OCI-M2 (cell line): ENCODE results near the gene GBP7.
"Not testable (repeated sequence)": the region's sequence is repeated elsewhere in the genome, so short reads cannot be mapped to it uniquely, and the experiment has no call there.

ENCODE experiments used
- DNase-seq: peaks from one replicate; lab custom pipeline; 2025; ENCODE audit not compliant: unreplicated experiment; lab: John Stamatoyannopoulos, UW

The GBP7 gene

DNA sequence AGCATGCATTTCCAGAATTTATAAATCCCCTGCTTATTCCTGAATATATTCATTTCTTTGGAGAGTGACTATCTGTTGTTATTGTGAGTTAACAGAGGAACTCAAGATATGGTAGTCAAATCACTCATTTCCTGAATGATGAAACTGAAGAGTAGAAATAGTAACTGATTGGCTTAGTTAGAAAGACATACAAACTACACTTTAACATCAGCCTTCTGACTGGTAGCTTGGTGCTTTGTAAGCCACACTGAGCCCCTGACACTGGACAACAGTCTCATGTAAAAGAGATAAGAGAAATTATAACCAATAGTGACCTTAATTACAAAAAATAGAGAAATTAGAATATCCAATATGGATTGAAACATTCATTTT, 4.8 kb downstream of the GBP7 start:
- DNase-seq: no peak

DNA sequence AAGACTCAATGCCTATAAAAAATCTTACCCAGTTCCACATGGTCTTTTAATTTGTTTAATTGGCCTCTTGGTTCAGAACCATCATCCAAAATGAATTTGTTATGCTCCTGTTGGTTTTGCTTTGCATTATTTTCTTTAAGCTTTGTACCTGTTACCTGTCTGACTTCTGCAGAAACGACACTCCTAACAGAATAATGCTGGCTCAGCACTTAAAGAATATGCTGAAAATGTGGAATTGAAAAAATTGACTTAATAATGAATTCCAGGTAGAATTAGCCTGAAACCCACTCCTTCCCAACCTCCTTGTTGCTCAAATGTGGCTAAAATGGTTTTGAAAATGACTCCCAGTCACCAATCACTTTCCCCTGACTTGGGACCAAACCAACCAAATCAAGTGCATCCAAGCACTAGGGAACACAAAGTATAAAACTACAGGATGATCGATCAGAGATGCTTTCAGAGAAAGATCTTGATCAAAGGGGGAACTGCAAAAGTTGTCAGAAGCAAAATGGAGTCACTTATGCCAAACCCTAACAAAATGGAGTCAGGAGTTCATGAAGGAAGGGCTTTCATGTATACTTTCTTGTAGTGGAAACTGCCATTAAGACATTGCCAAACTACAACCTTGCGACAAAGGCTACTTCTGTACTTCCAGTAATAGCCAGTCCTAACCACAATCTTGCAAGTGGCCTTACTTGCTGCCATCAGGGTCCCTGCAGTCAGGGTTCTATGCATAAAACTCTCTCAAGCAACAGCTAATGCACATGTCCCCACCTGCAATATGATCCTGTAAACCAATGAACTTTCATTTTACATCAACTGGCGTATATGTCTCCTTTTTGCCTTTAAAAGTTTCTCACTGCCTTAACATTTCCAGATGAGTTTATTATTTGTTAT, 5.4 kb downstream of the GBP7 start:
- DNase-seq: no peak

DNA sequence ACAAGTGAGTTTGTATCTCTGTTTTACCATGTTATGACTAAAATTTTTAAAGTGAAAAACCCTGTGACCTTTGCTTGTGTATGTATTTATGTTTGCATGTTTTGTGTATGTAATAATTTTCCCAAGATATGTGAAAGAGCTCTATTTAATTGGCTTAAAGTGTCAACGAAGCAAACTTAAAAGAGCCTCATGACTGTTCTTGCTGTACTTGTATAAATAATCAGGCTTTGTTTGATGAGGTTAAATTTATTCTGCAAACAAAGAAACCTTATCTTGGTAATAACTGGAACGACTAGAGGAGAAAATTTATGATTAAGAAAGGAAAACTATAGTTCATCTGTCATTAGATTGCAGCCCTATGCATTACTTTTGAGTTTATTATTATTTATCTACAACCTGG, 6.6 kb downstream of the GBP7 start:
- DNase-seq: no peak

DNA sequence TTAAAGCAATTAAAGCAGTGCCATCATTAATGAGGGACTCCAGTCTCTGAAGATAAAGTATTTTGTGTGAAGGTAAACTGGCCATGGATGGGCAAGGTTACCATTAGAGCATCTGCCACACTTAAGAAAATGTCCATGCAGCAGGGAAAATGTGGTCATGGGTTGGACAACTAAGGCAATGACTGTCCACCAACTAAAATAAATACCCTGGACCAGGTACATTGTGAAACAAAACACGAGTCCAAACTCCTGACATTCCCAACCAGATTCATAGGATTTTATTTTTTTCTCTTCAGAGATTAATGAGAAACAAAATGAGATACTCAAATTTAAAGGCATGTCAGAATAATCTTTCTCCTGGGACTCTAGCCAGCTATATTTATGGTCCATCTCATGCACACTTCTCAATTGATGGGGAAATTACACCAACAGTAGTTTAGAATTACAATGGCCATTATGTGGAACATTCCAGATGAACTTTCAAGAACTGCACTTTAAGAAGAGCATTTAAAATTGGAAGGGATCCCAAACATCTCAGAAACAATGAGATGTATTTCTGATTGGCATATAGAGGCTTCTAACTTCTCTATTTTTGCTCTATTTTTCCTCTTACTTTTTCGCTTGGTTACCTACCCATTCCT, 8.1 kb downstream of the GBP7 start:
- DNase-seq: no peak

DNA sequence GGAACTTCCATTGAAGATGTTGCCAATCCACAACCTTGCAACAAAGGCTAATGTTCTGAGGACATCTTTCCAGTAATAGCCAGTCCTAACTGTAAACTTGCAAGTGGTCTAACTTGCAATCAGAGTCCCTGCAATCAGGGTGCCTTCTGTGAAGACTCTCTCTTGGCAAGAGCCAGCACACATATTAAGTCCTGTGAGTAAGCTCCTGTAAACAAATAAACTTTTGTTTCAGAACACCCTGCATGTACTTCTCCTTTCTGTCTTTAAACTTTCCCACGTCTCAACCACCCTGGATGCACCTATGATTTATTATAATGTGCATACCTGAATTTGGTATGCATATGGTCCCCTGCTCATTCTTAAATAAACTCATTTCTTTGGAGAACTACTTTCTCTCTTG, 9.1 kb downstream of the GBP7 start:
- no peak for DNase-seq

DNA sequence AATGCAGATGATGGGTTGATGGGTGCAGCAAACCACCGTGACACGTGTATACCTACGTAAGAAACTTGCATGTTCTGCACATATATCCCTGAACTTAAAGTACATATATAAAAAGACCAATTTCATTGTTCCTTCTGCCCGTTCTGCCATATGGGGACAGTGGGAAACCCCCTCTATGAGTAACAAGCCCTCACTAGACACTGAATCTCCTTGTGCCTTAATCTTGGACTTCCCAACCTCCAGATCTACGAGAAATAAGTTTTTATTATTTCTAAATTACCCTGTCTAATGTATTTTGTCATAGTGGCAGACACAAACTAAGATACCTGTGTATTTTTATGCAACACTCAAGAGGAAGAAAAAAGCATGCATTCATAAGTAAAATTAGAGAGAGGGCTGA, 10.0 kb downstream of the GBP7 start:
- DNase-seq: no peak

DNA sequence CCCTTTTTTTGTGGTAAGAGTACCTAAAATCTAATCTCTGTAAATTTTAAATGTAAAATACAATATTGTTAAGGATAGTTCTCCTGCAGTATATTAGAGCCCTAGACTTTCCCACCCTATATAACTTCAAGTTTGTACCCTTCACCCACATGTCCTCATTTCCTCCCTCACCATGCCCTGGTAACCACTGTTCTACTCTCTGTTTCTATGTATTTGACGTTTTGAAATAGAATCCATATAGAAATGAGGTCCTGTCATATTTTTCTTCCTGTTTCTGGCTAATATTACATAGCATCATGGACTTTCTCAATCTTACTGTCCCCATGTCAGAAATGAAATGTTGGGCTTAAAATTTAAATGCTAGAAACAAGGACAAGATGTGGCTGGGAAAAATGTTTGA, 24.8 kb downstream of the GBP7 start:
- no peak for DNase-seq

DNA sequence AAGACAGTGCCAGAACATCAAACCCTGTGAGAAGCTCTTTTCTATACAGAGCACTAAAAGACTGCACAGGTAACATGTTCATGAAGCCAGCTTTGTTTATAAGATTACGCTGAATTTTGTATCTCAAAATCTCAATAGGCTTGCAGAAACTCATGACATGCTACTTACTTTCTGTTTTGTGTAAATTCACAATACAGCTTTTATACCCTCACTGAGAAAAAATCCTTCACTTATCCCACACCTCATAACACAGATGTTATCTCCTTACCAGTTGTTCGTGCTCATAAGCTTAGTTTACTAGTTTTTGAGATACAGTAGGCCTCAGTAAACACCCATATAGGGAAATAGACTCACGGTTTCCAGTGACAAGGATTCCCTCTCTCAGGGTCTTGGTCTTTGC, 25.8 kb downstream of the GBP7 start:
- no peak for DNase-seq

DNA sequence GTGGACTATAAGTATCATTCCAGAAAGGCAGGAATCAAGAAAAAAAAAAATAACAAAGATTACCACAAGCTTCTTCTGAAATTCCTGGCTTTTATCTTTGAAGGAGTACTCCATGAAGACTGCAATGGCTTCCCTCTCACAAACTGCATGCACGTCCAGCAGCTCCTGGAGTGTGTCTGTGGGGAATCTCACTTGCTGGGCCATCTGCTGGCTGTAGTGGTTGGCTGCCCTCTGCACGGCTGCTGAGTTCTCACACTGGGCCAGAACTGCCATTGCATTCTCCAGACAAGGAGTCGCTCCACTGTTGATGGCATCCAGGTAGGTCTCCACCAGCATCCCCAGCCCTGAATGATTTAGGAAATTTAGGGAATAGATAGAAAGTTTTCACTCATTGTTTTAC, 26.6 kb downstream of the GBP7 start:
- no peak for DNase-seq

DNA sequence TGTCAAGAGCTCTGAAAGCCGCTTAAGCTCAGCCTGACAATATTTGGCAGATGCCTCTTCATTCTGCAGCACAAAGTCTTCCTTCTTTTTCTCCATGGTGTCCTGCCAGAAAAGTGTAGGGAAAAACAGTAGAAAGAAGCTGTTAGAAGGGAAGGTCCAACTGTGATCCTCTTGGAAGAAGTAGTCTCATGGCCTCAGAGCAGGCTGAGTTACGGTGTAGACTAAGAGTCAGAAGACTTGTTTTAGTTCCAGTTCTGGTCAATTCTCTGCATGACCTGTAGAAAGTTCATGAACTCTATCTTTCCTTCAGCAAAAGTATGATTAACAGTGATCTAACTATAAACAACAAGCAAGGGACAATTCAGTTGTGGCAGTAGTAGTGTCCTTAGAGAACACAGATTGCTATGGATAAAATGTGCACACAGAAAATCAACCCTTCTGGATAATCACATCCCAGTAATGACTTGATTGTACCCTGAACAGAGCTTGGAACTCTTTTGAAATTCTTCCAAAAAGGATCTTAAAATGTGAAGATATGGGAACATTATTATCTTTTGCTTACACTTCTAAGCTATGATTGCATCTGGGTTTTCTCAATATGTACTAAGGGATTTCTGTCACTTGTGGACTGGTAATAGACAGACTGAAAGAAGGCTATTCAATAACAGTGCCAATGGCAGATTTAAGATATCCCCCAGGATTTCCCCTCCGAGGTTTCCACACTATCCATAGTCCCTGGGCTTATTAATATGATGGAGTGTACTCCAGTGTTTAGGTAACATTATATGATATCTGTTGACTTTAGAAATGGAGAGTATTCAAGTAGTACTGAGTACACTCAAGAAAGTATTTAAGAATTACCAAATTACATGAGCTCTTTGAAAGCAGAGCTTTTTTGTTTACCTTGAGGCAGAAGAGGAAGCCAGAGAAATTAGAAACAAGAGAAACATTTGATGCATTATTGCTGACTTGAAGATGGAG, 27.8 kb downstream of the GBP7 start:
- DNase-seq: no peak

DNA sequence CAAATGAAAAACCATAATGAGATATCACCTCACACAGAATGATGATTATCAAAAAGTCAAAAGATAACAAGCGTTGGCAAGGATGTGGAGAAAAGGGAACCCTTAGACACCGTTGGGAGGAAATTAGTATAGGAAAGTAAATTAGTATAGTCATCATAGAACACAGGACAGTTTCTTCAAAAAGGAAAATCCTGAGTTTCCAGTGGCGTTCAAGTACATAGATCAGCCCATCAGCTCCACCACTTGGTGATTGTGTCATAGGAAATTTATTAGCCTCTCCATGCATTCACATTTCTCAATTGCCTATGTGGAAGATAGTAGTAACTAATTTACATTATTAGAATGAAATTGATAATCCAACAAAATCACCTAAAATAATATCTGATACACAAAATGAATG, 29.1 kb downstream of the GBP7 start:
- no peak for DNase-seq

DNA sequence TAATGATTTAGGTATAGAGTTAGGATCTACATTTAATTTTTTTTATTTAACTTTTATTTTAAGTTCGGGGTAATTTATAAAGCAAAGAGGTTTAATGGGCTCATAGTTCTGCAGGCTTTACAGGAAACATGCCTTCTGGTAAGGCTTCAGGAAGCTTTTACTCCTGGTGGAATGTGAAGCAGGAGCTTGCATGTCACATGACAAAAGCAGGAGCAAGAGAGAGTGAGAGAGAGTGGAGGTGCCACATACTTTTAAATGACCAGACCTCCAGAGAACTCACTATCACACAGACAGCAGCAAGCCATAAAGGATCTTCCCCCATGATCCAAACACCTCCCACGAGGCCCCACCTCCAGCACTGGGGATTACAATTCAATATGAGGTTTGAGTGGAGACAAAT, 32.3 kb downstream of the GBP7 start:
- DNase-seq: no peak

DNA sequence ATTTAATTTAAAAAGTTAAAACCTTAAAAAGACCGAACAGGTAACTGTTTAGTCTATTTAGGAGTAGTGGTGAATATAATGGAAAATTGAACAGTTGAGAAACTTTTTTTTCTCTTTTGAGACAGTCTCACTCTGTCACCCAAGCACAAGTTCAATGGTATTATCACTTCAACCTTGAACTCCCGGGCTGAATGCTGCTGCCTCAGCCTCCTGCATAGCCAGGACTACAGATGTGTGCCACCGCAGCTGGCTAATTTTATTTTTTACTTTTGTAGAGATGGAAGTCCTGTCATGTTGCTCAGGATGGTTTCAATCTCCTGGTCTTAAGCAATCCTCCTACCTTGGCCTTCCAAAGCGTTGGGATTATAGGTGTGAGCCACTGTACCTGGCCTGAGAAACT, 33.6 kb downstream of the GBP7 start:
- no peak for DNase-seq

DNA sequence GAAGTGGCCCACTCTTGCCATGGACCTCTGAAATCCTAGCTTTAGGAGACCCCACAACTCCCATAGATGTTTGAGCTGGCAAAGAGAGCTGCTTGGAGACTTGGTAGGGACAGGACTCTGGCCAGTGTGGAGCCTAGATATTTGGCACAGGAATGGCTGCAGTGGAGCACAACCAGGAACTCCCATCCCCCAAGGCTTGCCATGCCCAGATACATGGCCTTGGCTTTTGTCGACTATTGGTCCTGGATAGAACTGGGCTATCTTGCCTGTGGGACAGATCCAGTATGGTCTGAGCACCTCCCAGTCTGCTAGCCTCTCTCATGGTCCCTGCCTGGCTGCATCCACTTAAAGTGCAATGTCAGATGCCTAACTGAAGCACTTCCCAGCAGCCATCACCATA, 42.1 kb downstream of the GBP7 start:
- no peak for DNase-seq

DNA sequence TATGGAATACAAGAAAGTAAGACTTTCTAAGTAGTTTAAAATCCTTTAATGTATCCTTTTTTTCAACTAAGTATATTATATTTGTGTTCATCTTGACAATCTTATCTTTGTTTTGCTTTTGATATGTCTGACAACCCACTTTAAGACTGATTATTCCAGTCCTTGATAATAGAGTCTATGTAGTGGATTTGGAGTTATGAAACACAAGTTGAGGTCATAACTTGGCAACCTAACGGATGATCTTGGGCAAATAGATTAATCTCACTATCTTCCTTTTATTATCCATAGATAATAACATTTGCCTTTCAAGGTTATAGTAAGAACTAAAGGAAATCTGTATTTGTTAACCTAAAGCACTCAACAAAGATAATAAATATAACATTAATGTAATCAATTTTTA, 45.1 kb downstream of the GBP7 start:
- DNase-seq: no peak

DNA sequence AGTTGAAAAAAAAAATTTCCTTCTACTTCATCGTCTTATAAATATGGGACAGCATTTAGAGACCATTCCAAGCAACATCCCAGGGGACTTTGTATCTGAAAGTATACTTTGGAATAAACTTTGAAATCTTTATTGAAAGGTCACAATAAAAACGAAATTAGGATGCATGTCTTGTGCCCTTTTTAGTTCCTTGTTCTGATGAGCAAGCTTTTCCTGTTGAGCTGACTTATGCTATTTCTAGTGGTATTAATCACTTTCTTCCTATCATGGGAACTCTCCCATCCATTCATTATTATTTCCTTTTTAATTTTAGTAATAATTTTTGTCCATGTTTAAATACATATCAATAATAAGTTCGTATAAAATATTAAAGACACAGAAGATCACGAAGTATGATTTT, 45.9 kb downstream of the GBP7 start:
- no peak for DNase-seq

DNA sequence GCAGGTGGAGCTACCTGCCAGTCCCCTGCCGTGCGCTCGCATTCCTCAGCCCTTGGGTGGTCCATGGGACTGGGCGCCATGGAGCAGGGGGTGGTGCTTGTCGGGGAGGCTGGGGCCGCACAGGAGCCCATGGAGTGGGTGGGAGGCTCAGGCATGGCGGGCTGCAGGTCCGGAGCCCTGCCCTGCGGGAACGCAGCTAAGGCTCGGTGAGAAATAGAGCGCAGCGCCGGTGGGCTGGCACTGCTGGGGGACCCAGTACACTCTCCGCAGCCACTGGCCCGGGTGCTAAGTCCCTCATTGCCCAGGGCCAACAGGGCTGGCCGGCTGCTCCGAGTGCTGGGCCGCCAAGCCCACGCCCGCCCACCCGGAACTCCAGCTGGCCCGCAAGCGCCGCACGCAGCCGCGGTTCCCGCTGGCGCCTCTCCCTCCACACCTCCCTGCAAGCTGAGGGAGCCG, 47.8 kb downstream of the GBP7 start:
- not testable (repeated sequence) for DNase-seq

DNA sequence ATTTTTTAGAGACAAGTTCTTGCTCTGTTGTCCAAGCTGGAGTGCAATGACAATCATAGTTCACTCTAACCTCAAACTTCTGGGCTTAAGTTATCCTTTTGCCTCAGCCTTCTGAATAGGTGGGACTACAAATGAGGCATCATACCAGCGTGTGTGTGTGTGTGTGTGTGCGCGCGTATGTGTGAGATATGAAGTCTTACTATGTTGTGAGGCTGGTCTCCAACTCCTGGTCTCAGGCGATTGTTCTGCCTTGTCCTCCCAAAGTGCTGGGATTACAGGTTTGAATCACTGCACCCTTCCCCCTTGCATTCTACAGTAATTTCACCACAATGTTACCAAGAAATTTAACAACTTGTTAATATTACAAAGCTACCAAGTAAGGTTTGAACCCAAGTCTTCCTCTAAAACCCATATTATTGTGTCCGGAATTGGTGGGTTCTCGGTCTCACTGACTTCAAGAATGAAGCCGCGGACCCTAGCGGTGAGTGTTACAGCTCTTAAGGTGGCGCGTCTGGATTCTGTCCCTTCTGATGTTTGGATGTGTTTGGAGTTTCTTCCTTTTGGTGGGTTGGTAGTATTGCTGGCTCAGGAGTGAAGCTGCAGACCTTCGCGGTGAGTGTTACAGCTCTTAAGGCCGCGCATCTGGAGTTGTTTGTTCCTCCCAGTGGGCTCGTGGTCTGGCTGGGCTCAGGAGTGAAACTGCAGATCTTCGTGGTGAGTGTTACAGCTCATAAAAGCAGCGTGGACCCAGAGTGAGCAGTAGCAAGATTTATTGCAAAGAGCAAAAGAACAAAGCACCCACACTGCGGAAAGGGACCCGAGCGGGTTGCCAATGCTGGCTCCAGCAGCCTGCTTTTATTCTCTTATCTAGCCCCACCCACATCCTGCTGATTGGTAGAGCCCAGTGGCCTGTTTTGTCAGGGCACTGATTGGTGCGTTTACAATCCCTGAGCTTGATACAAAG, 48.9 kb downstream of the GBP7 start:
- not testable (repeated sequence) for DNase-seq

DNA sequence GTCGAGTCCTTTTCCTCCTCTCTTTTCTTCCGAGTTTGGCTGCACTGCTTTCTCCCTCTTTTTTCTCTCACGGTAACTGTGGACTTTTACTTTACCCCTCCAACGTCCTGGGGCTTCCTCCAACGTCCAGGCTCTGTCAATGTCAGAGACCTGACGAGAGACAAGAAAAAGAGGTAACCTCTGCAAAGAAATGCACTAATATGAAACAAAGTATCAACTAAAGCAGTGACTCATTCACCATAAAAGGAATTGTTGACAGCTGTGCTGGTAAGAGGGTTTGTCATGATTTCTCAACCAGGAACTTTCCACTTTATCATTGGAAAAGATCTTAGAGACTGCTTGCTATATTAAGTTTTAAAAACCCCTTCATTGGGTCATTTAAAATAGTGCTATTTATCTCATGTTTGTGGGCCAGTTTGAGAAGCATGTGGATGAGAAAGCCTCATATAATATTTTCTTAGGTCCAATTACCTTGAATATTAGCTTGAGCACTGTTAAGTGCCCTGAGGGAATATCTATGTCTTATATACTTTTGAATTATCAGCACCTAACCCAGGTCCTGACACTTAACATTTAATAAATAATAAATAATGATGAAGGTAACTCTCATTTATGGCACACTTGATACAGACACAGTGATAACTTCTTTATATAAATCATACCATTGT, 49.8 kb downstream of the GBP7 start, which contains the start of gene GBP2:
Gene GBP2, minus strand, starts transcription at position 202 of the 668 bp plus-strand sequence. CDS start 4,148 bp downstream, outside the sequence.
- no peak for DNase-seq
